Adrenal gland (tissue), 5 donors: ENCODE results near the gene KCNT1.

Source experiments
- POLR2A ChIP-seq, 2 donors: fragments of 450-650 bp; IDR thresholded peaks; one replicate each; pipeline ENCODE4 v1.6.1; 2017; ENCODE audit warnings: antibody characterized with exemption in 2 of 2, mild to moderate bottlenecking in 2 of 2, moderate library complexity in 1 of 2
- TF ChIP-seq, protein P1 (sequence below), 6 experiments: fragments of 450-650 bp in 4 of 6; fragments of 200-600 bp in 2 of 6; sonication (generic) in 1 of 6; IDR thresholded peaks; 1 replicate in 5 of 6; 2 replicates in 1 of 6; pipeline versions ENCODE4 v1.5.1 to v1.8.0; 2016 to 2021; ENCODE audit warnings: antibody characterized with exemption in 6 of 6, mild to moderate bottlenecking in 2 of 6, moderate library complexity in 1 of 6
- donor health status: DM: no; HTN: no; CAD: no.

DNA sequence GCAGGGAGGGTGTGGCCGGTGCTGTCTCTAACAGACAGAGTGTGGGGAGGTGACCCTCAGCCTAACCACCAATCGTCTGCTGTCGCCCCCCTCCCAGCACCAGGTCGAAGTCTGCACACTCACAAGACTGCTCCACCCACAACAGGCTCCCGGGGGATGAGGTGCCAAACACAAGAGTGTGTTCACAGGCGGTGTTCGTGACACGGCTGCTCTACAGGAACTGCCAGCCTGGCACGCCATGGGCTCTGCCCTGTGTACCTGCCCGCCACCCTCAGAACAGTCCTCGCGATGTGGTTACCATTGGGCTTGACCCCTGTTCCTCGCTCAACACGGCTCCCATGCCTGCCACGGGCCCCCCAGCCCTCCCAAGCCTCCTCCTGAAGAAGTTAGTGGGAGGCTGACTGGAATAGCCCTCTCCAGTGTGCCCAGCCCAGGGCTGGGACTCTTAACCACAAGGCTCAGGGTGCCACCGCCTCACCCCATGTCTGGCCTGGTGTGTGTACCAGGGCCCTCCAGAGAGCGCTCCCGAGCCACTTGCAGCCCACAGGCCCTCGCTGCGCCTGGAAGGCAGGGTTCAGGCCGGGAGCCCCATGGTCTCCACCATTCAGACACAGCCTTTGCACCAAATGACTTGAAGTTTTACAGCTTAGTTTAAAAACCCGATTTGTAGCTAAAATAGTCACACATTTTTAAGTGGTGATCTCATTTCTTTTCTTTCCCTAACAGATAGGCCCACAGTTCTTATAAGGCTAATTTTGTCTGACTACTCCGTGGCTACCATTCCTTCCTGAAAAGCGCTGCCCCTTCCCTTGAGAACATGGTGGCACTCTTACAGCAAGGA is 102.8 kb downstream of the KCNT1 start:
- no peak for TF ChIP-seq POLR2A (IDR thresholded peaks at IDR 0.05)
- TF ChIP-seq, protein P1, sequence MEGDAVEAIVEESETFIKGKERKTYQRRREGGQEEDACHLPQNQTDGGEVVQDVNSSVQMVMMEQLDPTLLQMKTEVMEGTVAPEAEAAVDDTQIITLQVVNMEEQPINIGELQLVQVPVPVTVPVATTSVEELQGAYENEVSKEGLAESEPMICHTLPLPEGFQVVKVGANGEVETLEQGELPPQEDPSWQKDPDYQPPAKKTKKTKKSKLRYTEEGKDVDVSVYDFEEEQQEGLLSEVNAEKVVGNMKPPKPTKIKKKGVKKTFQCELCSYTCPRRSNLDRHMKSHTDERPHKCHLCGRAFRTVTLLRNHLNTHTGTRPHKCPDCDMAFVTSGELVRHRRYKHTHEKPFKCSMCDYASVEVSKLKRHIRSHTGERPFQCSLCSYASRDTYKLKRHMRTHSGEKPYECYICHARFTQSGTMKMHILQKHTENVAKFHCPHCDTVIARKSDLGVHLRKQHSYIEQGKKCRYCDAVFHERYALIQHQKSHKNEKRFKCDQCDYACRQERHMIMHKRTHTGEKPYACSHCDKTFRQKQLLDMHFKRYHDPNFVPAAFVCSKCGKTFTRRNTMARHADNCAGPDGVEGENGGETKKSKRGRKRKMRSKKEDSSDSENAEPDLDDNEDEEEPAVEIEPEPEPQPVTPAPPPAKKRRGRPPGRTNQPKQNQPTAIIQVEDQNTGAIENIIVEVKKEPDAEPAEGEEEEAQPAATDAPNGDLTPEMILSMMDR (IDR thresholded peaks at IDR 0.05): no peak
